Activated T-helper 9 cell treated with anti-CD3 and anti-CD28 coated beads, Interleukin-2, amount 50 U/mL, for 16 hours (primary cell): ENCODE measurements around the gene ECE1.
"Not testable (repeated sequence)": the region's sequence is repeated elsewhere in the genome, so short reads cannot be mapped to it uniquely, and the experiment has no call there.

Source experiments
- DNase-seq: peaks from one replicate; pipeline ENCODE4 v3.0.0-alpha.2; 2020; ENCODE audit warnings: low read depth

Gene ECE1

DNA sequence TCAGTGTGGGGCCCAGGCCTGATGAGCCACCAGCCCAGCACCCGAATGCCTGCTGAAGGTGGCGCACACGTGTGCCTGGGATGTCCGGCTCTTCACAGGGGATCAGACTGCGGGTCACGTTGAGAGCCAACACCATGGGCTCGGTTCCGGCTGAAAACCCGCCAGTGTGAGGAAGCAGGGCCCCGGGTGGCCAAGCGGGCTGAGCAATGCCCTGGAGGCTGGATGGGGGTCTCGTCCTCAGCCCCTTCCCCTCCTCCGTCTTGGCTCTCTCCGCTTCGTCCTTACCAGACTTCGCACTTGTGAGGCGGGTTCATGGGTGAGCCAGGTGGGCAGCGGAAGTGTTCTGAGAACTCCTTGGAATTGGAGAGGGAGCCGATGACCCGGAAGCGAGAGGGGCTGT lies 70.6 kb downstream of the ECE1 start:
- DNase-seq = no peak

DNA sequence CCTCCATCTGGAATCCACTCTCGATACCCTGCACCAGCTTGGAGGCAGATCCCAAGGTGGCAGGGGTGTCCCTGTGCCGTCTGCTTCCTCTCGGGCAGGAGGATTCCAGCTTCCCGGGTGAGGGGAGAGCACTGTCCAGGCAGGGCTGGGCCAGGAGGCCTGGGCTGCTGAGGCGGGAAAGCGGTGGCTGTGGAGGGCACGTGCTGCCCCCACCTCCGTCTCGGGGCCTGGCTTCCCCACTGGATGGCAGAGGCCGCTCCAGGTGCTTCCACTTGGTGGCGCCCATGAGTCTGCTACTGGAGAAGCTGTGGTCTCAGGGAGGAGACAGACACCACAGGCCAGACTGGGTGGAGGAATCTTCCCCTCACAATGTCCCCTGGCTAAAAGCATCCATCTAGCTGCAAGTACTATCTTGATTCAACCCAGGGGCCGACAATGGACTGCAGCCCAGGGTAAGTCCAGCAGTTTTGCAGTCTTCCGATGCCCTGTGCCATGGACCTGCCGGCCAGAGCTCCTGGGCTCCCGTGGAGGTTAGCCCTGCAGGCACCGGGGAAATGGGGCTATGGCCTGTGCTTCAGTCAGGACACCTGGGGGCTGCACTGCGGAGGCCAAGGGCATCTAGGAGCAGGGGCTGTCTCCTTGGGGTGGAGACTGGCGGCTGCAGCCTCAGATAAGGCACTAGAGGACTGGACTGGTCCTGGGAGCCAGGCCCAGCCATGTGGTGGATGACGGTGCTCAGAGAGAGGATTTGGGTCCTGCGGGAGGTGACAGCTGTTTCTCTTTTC lies 72.3 kb downstream of the ECE1 start:
- no peak for DNase-seq

DNA sequence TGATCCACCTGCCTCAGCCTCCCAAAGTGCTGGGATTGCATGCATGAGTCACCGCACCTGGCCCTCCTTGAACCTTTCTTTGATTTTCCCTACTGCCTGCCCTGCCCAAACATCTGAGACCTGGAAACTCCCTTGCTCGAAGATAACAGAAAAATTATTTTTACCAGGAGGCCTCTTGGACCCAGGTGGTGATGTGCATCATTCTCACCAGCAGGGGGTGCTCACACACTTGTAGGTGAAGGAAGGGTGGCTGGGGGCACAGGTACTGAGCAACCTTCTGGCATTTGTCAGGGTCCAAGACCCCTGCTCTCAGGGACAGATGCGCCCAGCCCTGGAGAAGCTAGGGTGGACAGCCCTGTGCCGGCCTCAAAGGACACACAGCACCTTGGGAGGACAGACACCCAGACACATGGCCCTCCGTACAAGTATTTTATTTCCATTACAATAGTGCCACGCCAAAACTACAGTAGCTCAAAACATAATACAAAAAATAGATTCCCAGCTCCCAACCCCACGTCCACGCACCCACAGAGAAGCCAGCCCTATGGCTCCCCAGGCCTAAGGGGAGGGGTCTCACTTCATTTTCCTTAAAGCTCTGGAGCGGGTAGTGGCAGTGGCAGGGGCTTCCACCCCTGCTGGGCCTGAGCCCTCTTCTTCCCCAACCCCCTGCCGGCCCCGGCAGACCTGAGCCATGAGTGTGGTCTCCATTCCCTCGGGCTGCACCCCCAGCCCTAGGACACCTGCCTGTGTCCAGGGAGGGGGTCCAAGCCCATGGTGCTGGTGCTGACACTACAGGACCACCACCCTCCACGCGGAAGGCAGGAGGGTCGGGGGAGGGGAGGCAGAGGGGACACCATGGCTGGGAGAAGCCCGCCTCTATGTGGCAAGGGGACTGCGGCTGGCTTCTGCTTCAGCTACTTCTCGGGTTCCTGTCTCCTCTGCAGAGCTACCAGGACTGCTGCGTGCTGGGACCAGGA lies 73.1 kb downstream of the ECE1 start:
- DNase-seq = peak; percentile 43

DNA sequence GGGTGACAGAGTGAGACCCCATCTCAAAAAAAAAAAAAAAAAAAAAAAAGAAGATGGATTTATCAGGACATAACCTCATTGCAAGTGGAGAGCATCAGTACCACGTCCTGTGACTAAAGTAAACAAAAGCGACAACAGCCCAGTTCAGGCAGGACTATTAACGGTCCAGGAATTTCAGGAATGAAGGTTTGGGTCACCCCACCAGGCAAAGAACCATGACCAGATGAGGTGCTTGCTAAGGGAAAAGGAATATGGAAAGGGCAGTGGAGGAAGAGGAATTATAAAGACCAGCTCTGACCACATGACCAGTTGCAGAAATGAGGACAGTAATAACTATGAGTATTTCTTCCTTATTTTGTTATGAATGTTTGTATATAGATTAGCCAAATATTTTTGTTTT lies 78.1 kb downstream of the ECE1 start:
- no peak for DNase-seq

GRCh38 chr1:21208137-21208700 lies 82.0 kb downstream of the ECE1 start:
- DNase-seq = not testable (repeated sequence)

DNA sequence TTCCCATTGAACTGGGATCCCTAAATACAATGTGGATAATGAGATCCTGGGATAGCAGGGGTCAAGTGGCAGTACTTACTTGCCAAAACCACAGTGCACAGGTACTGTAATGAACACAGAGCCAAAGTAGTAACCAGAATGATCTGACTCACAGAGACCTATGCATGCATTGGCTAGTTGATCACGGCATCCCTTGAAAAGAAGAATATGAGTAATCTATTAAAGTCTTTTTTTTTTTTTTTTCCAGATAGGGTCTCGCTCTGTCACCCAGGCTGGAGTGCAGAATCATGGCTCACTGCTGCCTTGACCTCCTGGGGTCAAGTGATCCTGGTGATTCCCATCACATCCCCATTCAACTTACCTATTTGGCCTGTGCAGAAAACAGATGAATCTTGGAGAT lies 84.1 kb downstream of the ECE1 start:
- no peak for DNase-seq

GRCh38 chr1:21205416-21205815 lies 84.8 kb downstream of the ECE1 start:
- no peak for DNase-seq

DNA sequence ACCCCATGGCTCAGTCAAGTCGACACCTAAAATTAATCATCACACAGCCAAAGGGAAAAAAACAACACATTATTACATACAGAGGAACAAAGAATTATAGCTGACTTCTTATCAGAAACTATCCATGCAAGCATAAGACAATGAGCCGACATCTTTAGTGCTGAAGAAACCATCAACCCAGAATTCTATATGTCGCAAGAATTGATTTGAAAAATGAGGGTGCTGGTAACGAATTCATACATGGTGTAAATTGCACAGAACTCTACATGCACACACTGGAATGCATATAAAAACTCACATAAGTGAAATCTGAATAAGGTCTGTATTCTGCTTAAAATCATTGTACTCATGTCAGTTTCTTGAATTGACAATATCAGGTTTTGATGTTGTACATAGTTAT lies 88.6 kb downstream of the ECE1 start:
- DNase-seq = no peak

DNA sequence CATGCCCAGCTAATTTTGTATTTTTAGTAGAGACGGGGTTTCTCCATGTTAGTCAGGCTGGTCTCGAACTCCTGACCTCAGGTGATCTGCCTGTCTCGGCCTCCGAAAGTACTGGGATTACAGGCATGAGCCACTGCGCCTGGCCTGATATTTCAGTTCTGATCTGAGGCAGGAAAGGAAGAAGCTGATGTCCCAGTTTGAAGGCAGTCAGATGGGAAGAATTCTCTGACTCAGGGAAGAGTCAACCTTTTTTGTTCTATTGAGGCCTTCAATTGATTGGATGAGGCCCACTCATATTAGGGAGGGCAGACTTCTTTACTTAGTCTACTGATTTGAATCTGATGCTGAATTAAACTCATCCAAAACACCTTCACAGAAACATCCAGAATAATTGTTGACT lies 89.0 kb downstream of the ECE1 start:
- not testable (repeated sequence) for DNase-seq

GRCh38 chr1:21200767-21201166 lies 89.5 kb downstream of the ECE1 start:
- no peak for DNase-seq

DNA sequence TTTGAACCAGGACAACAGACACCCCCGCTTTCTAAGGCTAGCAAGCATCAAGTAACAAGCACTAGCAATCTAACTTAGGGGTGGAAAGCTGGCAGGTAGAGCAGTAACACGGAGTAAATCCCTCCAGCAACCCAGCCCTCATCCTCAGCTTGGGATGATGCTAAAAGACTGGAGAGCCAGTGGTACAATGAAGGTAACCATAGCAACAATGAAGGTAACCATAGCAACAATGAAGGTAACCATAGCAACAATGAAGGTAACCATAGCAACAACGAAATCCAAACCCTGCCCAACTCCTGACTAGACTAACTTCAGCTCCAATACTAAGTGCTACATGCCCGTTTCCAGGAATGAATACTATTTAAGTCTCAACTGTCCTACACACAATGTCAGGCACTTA lies 91.3 kb downstream of the ECE1 start:
- DNase-seq = no peak

- no peak for DNase-seq
These were observed 97.4 kb downstream of the ECE1 start for GRCh38 chr1:21192871-21193270.

DNA sequence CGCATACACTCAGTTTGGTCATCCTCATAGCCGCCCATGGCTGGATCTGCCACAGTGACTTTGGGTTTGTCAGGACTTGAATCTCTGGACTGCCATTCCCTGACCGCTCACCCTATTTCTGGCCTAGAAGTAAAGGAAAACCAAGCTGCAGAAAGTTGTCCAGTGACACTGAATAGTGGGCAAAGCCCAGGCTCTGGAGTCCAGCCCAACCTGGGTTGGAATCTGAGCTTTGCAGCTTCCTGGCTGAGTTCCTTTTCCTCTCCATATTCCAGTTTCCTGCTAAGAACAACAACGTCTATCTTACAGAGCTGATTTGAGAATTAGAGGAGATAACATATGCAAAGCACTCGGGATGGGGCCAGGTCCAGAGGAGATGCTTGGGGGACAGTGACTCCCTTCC lies 98.0 kb downstream of the ECE1 start:
- DNase-seq = no peak

DNA sequence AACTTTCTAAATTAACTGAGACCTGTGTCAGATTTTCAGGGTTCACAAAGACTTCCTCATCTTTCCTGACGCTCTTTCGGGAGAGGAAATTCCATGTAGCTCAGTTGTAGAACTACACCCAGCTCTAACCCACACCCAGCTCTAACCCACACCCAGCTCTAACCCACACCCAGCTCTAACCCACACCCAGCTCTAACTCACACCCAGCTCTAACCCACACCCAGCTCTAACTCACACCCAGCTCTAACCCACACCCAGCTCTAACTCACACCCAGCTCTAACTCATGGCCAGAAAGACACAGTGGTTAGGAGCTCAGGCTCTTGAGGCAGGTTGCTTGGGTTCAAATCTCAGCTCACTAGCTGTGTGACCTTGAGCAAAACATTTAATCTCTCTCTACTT lies 99.5 kb downstream of the ECE1 start:
- DNase-seq = not testable (repeated sequence)

- no peak for DNase-seq
These were observed 100.3 kb downstream of the ECE1 start for GRCh38 chr1:21189906-21190500.

DNA sequence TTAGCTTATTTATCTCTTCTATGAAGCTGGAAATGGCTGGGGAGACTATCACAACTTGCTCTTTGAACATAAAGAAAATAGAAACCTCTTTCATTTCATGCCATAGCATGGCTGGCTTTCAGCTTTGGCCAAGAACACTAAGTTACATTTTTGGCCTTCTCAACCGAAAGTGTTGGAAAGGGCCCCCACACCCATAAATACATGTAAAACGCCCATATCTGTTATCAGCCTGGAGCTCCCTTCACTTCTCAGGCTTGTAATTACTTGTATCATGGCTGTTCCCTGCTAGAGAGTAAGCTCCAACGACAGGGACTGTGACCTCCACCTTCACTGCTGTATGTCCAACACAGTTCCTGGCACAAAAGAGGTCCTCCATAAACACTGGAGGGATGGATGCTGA lies 100.8 kb downstream of the ECE1 start:
- DNase-seq = no peak

DNA sequence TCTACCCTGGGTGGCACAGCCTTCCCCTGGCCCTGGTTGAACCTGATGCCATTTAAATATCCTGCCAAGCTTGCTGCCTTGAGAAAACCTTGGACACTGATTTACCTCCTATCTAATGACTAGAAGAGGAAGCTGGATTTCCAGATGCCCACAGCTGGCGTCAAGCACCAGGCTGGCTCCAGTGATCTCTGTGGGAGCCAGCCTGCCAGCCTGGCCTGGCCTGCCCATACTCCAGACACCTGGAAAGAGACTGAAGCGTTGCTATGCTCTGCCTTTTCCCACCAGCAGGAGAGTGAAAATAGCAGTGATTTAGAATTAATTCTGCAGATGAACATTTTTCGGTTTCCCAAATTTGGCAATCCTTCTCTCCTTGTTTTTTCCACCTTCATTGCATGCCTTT lies 102.0 kb downstream of the ECE1 start:
- DNase-seq = no peak

DNA sequence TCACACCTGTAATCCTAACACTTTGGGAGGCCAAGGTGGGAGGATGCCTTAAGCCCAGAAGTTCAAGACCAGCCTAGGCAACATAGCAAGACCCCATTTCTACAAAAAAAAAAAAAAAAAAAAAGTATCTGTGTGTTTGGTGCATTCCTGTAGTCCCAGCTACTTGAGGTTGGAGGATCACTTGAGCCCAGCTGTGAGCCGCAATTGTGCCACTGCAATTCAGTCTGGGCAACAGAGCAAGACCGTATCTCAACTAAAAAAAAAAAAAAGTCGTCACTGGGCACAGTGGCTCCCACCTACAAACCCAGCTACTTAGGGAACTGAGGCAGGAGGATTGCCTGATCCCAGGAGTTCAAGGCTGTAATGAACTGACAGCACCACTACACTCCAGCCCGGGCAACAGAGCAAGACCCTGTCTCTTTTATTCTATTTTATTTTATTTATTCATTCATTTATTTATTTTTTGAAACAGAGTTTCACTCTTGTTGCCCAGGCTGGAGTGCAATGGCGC lies 105.0 kb downstream of the ECE1 start:
- DNase-seq = no peak

- no peak for DNase-seq
These were observed 106.0 kb downstream of the ECE1 start for GRCh38 chr1:21184276-21184675.

DNA sequence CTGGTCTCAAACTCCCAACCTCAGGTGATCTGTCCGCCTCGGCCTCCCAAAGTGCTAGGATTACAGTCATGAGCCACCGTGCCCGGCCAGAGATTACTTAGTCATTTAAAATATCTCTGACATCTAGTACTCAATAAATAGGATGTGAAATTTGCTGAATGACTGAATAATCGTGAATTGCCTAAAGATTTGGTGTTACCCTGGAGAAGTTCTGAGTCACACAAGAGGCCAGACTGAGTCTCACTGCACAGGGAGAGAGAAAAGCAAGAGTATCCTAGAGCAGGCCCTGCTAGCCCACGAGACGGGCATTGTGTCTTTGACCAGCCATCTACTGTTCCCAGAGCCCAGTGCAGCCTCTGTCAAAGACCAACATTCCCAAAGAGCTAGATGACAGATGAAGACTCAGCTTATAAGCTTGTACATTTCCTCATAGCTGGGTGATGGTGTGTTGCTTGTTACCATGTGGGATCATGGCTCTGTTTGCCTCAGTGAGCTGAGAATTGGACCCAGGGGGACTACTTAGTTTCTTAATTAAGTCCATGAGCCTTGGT lies 108.0 kb downstream of the ECE1 start:
- DNase-seq = no peak

DNA sequence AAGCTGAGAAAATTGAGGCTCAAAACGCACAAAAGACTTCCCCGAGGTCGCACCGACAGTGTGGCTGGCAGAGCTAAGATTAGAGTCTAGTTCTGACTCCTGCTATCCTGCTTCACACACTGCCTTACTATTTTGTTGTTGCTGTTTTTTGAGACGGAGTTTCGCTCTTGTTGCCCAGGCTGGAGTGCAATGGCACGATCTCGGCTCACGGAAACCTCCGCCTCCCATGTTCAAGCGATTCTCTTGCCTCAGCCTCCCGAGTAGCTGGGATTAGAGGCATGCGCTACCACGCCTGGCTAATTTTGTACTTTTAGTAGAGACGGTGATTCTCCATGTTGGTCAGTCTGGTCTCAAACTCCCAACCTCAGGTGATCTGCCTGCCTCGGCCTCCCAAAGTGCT lies 112.0 kb downstream of the ECE1 start:
- not testable (repeated sequence) for DNase-seq
